RWPE2 (cell line): Measurements from ENCODE around the gene HYI.

Experiments
- ATAC-seq: fragments of 200-7000 bp; cut with Tn5 transposase; 3 replicates; pipeline ENCODE4 v1.9.1; 2021; ENCODE audit warnings: low read depth
- DNase-seq: peaks from one replicate; pipeline ENCODE4 v3.0.0-alpha.2; 2020; ENCODE audit warnings: low spot score
- H3K27ac ChIP-seq: fragments of 450-650 bp; 2 replicates; pipeline ENCODE4 v1.5.1; 2017; ENCODE audit warnings: mild to moderate bottlenecking; ENCODE audit not compliant: poor library complexity, severe bottlenecking
- H3K27me3 ChIP-seq: fragments of 250-450 bp; sonication (Bioruptor Pico); 2 replicates; pipeline ENCODE4 v1.5.1; 2021; ENCODE audit warnings: mild to moderate bottlenecking, moderate library complexity; ENCODE audit not compliant: insufficient read depth, poor library complexity, severe bottlenecking
- H3K36me3 ChIP-seq: fragments of 250-450 bp; sonication (Bioruptor Pico); 2 replicates; pipeline ENCODE4 v1.5.1; 2020; ENCODE audit warnings: low read depth, mild to moderate bottlenecking, moderate library complexity
- H3K4me1 ChIP-seq: fragments of 250-450 bp; sonication (Bioruptor Pico); 2 replicates; pipeline ENCODE4 v1.5.1; 2021; ENCODE audit warnings: mild to moderate bottlenecking, moderate library complexity; ENCODE audit not compliant: insufficient read depth, poor library complexity, severe bottlenecking
- H3K4me3 ChIP-seq: fragments of 250-450 bp; sonication (Bioruptor Pico); 2 replicates; pipeline ENCODE4 v1.5.1; 2021; ENCODE audit warnings: mild to moderate bottlenecking, moderate library complexity; ENCODE audit not compliant: severe bottlenecking
- H3K9me3 ChIP-seq: fragments of 250-450 bp; sonication (Bioruptor Pico); 2 replicates; pipeline ENCODE4 v1.5.1; 2021; ENCODE audit warnings: mild to moderate bottlenecking, moderate library complexity; ENCODE audit not compliant: severe bottlenecking
- CTCF ChIP-seq: fragments of 450-650 bp; IDR thresholded peaks from one replicate; pipeline ENCODE4 v1.5.1; 2017; ENCODE audit warnings: mild to moderate bottlenecking, moderate library complexity; ENCODE audit not compliant: poor library complexity, severe bottlenecking

The HYI gene

GRCh38 chr1:43432171-43432860, 21.4 kb downstream of the HYI start:
- no peak overlapping the region for H3K27ac ChIP-seq
- ATAC-seq (no peak), DNase-seq (peak; percentile 42)
- H3K4me1 ChIP-seq, result no peaks in the 10 kb centered on the region
- no peaks in the 10 kb centered on the region for H3K27me3 ChIP-seq
- no peak overlapping the region for H3K4me3 ChIP-seq
- no peak for TF ChIP-seq CTCF
- peaks cover 88% of the 10 kb centered on the region for H3K36me3 ChIP-seq
- no peaks in the 10 kb centered on the region for H3K9me3 ChIP-seq

GRCh38 chr1:43431676-43432075, 22.1 kb downstream of the HYI start:
- Histone ChIP-seq H3K27ac (no peak overlapping the region), H3K4me1 (no peaks in the 10 kb centered on the region), H3K9me3 (no peaks in the 10 kb centered on the region), H3K36me3 (peaks cover 92% of the 10 kb centered on the region), H3K27me3 (no peaks in the 10 kb centered on the region), H3K4me3 (no peak overlapping the region)
- no peak for TF ChIP-seq CTCF
- peak; percentile 27 for DNase-seq
- no peak for ATAC-seq

- H3K36me3 ChIP-seq, result peaks cover 92% of the 10 kb centered on the region
- TF ChIP-seq CTCF, result no peak
- ATAC-seq, result no peak
These were observed 22.9 kb downstream of the HYI start for GRCh38 chr1:43430831-43431230.

GRCh38 chr1:43427941-43428340, 25.8 kb downstream of the HYI start:
- no peak overlapping the region for H3K4me3 ChIP-seq
- no peaks in the 10 kb centered on the region for H3K27me3 ChIP-seq
- H3K27ac ChIP-seq, result no peak overlapping the region
- H3K4me1 ChIP-seq, result peaks cover 5% of the 10 kb centered on the region
- no peak for TF ChIP-seq CTCF
- H3K9me3 ChIP-seq, result no peaks in the 10 kb centered on the region
- ATAC-seq (no peak), DNase-seq (no peak)
- H3K36me3 ChIP-seq, result peaks cover 91% of the 10 kb centered on the region

More at GRCh38 chr1:43430831-43431230, 22.9 kb downstream of the HYI start:
- H3K4me1 ChIP-seq, result no peaks in the 10 kb centered on the region
- H3K27me3 ChIP-seq, result no peaks in the 10 kb centered on the region
- H3K27ac ChIP-seq, result no peak overlapping the region
- peak; percentile 29 for DNase-seq
- no peak overlapping the region for H3K4me3 ChIP-seq
- no peaks in the 10 kb centered on the region for H3K9me3 ChIP-seq

GRCh38 chr1:43427524-43427923, 26.2 kb downstream of the HYI start:
- TF ChIP-seq CTCF, result no peak
- Histone ChIP-seq H3K27ac (no peak overlapping the region), H3K4me1 (peaks cover 5% of the 10 kb centered on the region), H3K4me3 (no peak overlapping the region), H3K36me3 (peaks cover 90% of the 10 kb centered on the region), H3K9me3 (no peaks in the 10 kb centered on the region), H3K27me3 (no peaks in the 10 kb centered on the region)
- ATAC-seq (no peak), DNase-seq (no peak)
